ENCODE data around the gene SPTLC2.
"Not testable (repeated sequence)": the region's sequence is repeated elsewhere in the genome, so short reads cannot be mapped to it uniquely, and the experiment has no call there.

SPTLC2 gene

GRCh38 chr14:77593501-77593961 lies 22.9 kb downstream of the SPTLC2 start:
- ATAC-seq (replicated peaks) = peak; percentile 93

GRCh38 chr14:77590845-77591485 lies 25.5 kb downstream of the SPTLC2 start:
- Mint-ChIP-seq H3K27me3 (no peaks in the 10 kb centered on the region), H3K9me3 (no peaks in the 10 kb centered on the region), H3K27ac (peak overlapping the region; percentile 28 to 78), H3K36me3 (ENCODE audit: insufficient read depth) (peaks cover 14% of the 10 kb centered on the region), H3K4me3 (no peak overlapping the region), H3K4me1 (ENCODE audit: low read depth in 2 of 2) (peaks cover 34 to 47% of the 10 kb centered on the region in 2 donors)
- ATAC-seq (replicated peaks) (no peak), DNase-seq (no peak)

More at GRCh38 chr14:77593501-77593961, 22.9 kb downstream of the SPTLC2 start:
- peak overlapping the region; percentile 77 to 93 for H3K27ac Mint-ChIP-seq
- no peaks in the 10 kb centered on the region for H3K9me3 Mint-ChIP-seq
- DNase-seq = no peak
- no peaks in the 10 kb centered on the region for H3K27me3 Mint-ChIP-seq
- H3K36me3 Mint-ChIP-seq (ENCODE audit: insufficient read depth) = peaks cover 31% of the 10 kb centered on the region
- peaks cover 26 to 37% of the 10 kb centered on the region in 2 donors for H3K4me1 Mint-ChIP-seq (ENCODE audit: low read depth in 2 of 2)
- H3K4me3 Mint-ChIP-seq = peak overlapping the region; percentile 63 to 69

GRCh38 chr14:77589099-77589498 lies 27.3 kb downstream of the SPTLC2 start:
- ATAC-seq (replicated peaks) (no peak), DNase-seq (no peak)
- H3K9me3 Mint-ChIP-seq = no peaks in the 10 kb centered on the region
- no peaks in the 10 kb centered on the region for H3K27me3 Mint-ChIP-seq
- peaks cover 34 to 46% of the 10 kb centered on the region in 2 donors for H3K4me1 Mint-ChIP-seq (ENCODE audit: low read depth in 2 of 2)
- H3K27ac Mint-ChIP-seq = no peak overlapping the region
- no peak overlapping the region for H3K4me3 Mint-ChIP-seq
- H3K36me3 Mint-ChIP-seq (ENCODE audit: insufficient read depth) = peaks cover 6% of the 10 kb centered on the region

- not testable (repeated sequence) for ATAC-seq (replicated peaks); H3K27me3 Mint-ChIP-seq; H3K36me3 Mint-ChIP-seq (ENCODE audit: insufficient read depth); H3K9me3 Mint-ChIP-seq; DNase-seq; H3K4me3 Mint-ChIP-seq
- peaks cover 29 to 44% of the 10 kb centered on the region in 2 donors for H3K4me1 Mint-ChIP-seq (ENCODE audit: low read depth in 2 of 2)
- H3K27ac Mint-ChIP-seq = peak overlapping the region in 1 of 2 donors; percentile 83
Measured at GRCh38 chr14:77588411-77589025, 27.9 kb downstream of the SPTLC2 start.

GRCh38 chr14:77585385-77585784 lies 31.1 kb downstream of the SPTLC2 start:
- H3K27ac Mint-ChIP-seq = peak overlapping the region in 1 of 2 donors; percentile 22
- H3K4me3 Mint-ChIP-seq = no peak overlapping the region
- no peak for ATAC-seq (replicated peaks)
- H3K36me3 Mint-ChIP-seq (ENCODE audit: insufficient read depth) = peaks cover 8% of the 10 kb centered on the region
- DNase-seq = no peak
- no peaks in the 10 kb centered on the region for H3K27me3 Mint-ChIP-seq
- H3K4me1 Mint-ChIP-seq (ENCODE audit: low read depth in 2 of 2) = peaks cover 24 to 38% of the 10 kb centered on the region in 2 donors
- H3K9me3 Mint-ChIP-seq = no peaks in the 10 kb centered on the region

GRCh38 chr14:77584809-77585208 lies 31.6 kb downstream of the SPTLC2 start:
- no peak for ATAC-seq (replicated peaks)
- Mint-ChIP-seq H3K4me3 (no peak overlapping the region), H3K4me1 (ENCODE audit: low read depth in 2 of 2) (peaks cover 26 to 40% of the 10 kb centered on the region in 2 donors), H3K9me3 (no peaks in the 10 kb centered on the region), H3K36me3 (ENCODE audit: insufficient read depth) (peaks cover 8% of the 10 kb centered on the region), H3K27ac (no peak overlapping the region), H3K27me3 (no peaks in the 10 kb centered on the region)
- DNase-seq = no peak

- Mint-ChIP-seq H3K27ac (no peak overlapping the region), H3K27me3 (no peaks in the 10 kb centered on the region), H3K4me1 (ENCODE audit: low read depth in 2 of 2) (peaks cover 23 to 41% of the 10 kb centered on the region in 2 donors), H3K36me3 (ENCODE audit: insufficient read depth) (peaks cover 8% of the 10 kb centered on the region), H3K9me3 (no peaks in the 10 kb centered on the region), H3K4me3 (no peak overlapping the region)
- ATAC-seq (replicated peaks) (no peak), DNase-seq (no peak)
Measured at GRCh38 chr14:77583657-77584056, 32.8 kb downstream of the SPTLC2 start.

GRCh38 chr14:77582511-77582910 lies 33.9 kb downstream of the SPTLC2 start:
- Mint-ChIP-seq H3K27me3 (no peaks in the 10 kb centered on the region), H3K4me1 (ENCODE audit: low read depth in 2 of 2) (peaks cover 19 to 36% of the 10 kb centered on the region in 2 donors), H3K36me3 (ENCODE audit: insufficient read depth) (peaks cover 14% of the 10 kb centered on the region), H3K4me3 (no peak overlapping the region), H3K27ac (peak overlapping the region; percentile 90 to 93), H3K9me3 (no peaks in the 10 kb centered on the region)
- no peak for DNase-seq
- ATAC-seq (replicated peaks) = no peak

GRCh38 chr14:77580964-77581505 lies 35.4 kb downstream of the SPTLC2 start:
- ATAC-seq (replicated peaks) = peak; percentile 89
- DNase-seq = peak in 2 of 3 experiments; percentile 6 to 22
- H3K4me1 Mint-ChIP-seq (ENCODE audit: low read depth in 2 of 2) = peaks cover 12 to 29% of the 10 kb centered on the region in 2 donors
- H3K27me3 Mint-ChIP-seq = no peaks in the 10 kb centered on the region
- H3K36me3 Mint-ChIP-seq (ENCODE audit: insufficient read depth) = peaks cover 16% of the 10 kb centered on the region
- no peaks in the 10 kb centered on the region for H3K9me3 Mint-ChIP-seq
- peak overlapping the region; percentile 71 to 74 for H3K4me3 Mint-ChIP-seq
- peak overlapping the region; percentile 90 to 93 for H3K27ac Mint-ChIP-seq

GRCh38 chr14:77580477-77580876 lies 36.0 kb downstream of the SPTLC2 start:
- Mint-ChIP-seq H3K9me3 (no peaks in the 10 kb centered on the region), H3K4me3 (peak overlapping the region; percentile 71 to 74), H3K27ac (peak overlapping the region in 1 of 2 donors; percentile 93), H3K4me1 (ENCODE audit: low read depth in 2 of 2) (peaks cover 13 to 29% of the 10 kb centered on the region in 2 donors), H3K36me3 (ENCODE audit: insufficient read depth) (peaks cover 21% of the 10 kb centered on the region), H3K27me3 (no peaks in the 10 kb centered on the region)
- ATAC-seq (replicated peaks) (no peak), DNase-seq (no peak)

- peaks cover 13 to 28% of the 10 kb centered on the region in 2 donors for H3K4me1 Mint-ChIP-seq (ENCODE audit: low read depth in 2 of 2)
- H3K9me3 Mint-ChIP-seq = no peaks in the 10 kb centered on the region
- H3K4me3 Mint-ChIP-seq = peak overlapping the region in 1 of 2 donors; percentile 41
- no peak for ATAC-seq (replicated peaks)
- peak overlapping the region in 1 of 2 donors; percentile 88 for H3K27ac Mint-ChIP-seq
- H3K36me3 Mint-ChIP-seq (ENCODE audit: insufficient read depth) = peaks cover 23% of the 10 kb centered on the region
- DNase-seq = no peak
- no peaks in the 10 kb centered on the region for H3K27me3 Mint-ChIP-seq
Measured at GRCh38 chr14:77579780-77580179, 36.7 kb downstream of the SPTLC2 start.

- peak overlapping the region in 1 of 2 donors; percentile 88 for H3K27ac Mint-ChIP-seq
- H3K36me3 Mint-ChIP-seq (ENCODE audit: insufficient read depth) = peaks cover 23% of the 10 kb centered on the region
- H3K4me1 Mint-ChIP-seq (ENCODE audit: low read depth in 2 of 2) = peaks cover 9 to 24% of the 10 kb centered on the region in 2 donors
- H3K4me3 Mint-ChIP-seq = no peak overlapping the region
- no peaks in the 10 kb centered on the region for H3K9me3 Mint-ChIP-seq
- DNase-seq (no peak), ATAC-seq (replicated peaks) (no peak)
- H3K27me3 Mint-ChIP-seq = no peaks in the 10 kb centered on the region
Measured at GRCh38 chr14:77579065-77579464, 37.4 kb downstream of the SPTLC2 start.

GRCh38 chr14:77574446-77575115 lies 41.9 kb downstream of the SPTLC2 start:
- Mint-ChIP-seq H3K36me3 (ENCODE audit: insufficient read depth) (peaks cover 32% of the 10 kb centered on the region), H3K4me1 (ENCODE audit: low read depth in 2 of 2) (peaks cover 3 to 10% of the 10 kb centered on the region in 2 donors), H3K27ac (no peak overlapping the region), H3K4me3 (no peak overlapping the region), H3K27me3 (no peaks in the 10 kb centered on the region), H3K9me3 (no peaks in the 10 kb centered on the region)
- ATAC-seq (replicated peaks) (no peak), DNase-seq (no peak)

All from effector memory CD8-positive, alpha-beta T cell (primary cell).